HPDE6-E6E7 (cell line): Measurements from ENCODE around the gene PCID2.
"Not testable (repeated sequence)": the region's sequence is repeated elsewhere in the genome, so short reads cannot be mapped to it uniquely, and the experiment has no call there.

Experiments
- DNase-seq: peaks from one replicate; pipeline ENCODE4 v3.0.0; 2011; ENCODE audit warnings: missing footprints; ENCODE audit errors: extremely low spot score

The PCID2 gene

DNA sequence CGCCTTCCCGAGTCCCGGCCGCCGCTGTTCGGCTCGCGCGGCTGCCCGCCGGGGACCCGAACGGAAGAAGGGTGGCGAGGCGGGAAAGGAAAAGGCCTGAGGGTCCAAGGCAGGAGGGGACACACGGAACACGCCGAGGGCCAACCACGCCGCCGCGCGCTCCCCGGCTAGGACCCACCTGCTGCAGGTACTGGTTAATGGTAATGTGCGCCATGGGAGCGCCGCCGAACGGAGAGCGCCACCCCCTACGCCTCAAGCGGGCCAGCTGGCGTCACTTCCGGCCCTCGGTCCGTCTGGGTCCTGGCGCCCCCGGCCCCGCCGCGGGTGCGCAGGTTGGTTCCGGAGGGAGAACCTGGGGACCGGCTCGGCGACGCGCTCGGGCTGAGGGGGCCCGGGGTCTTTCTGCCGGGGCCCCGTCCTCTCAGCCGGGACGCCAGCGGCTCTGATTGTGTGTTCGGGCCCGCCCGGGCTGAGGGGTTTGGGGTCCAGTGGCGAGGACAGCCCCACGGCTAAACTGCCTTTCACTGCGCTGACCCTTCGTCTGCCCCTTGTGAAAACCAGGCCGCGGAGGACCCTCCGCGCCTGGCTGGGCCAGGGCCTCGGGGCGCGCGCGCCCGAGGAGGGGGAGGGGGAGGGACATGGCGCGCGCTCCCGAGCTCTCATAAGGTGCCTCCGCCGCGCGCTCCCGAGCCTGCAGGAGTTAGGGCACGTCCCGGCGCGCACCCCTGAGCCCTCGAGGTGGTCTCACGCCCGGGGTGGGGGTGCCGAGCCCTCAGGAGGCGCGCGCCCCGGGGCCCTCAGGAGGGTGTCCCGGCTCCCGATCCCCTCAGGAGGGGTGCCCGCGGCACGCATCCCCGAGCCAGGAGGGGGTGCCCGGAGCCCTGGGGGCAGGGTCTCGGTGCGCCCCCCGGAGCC lies at the start of gene PCID2:
TSS of gene PCID2 (minus strand) at position 249 of the 915 bp plus-strand sequence. CDS start at position 214, 35 bp downstream.
- DNase-seq = peak; percentile 85

- not testable (repeated sequence) for DNase-seq
Measured at GRCh38 chr13:113257908-113258307, 49.4 kb upstream of the PCID2 start.

GRCh38 chr13:113252516-113253095 lies 44.1 kb upstream of the PCID2 start:
- no peak for DNase-seq

- DNase-seq = no peak
Measured at GRCh38 chr13:113245849-113246796, 37.7 kb upstream of the PCID2 start.

GRCh38 chr13:113243847-113244246 lies 35.4 kb upstream of the PCID2 start:
- no peak for DNase-seq

DNA sequence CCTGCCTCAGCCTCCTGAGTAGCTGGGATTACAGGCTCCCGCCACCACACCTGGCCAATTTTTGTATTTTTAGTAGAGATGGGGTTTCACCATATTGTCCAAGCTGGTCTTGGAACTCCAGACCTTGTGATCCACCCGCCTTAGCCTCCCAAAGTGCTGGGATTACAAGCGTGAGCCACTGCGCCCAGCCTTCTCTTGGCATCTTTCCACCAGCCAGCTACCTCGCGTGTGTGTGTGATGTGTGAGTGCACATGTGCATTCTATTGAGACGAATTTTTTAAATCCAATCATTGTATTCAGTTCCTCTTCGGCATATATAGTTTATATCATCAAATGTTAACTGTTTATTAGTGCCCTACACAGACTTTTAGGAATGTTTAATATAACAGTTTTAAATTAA lies 33.2 kb upstream of the PCID2 start:
- not testable (repeated sequence) for DNase-seq

DNA sequence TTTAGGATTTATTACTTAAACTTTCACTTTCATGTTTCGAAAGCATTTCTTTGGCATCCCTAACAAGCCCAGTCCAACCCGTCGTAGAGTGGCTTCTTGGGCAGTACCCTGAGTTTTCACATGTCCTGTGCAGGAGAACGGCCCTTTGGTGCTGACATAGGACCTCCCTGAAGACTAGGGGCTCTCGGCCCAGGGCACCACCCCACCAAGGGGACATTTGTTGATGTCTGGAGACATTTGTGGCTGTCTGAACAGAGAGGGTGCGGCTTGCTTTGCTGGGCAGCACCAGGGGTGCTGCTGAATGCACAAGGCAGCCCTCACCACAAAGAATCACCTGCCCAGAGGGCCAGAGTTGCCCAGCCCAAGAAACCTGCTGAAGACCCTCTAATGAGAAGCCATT lies 31.5 kb upstream of the PCID2 start:
- no peak for DNase-seq

DNA sequence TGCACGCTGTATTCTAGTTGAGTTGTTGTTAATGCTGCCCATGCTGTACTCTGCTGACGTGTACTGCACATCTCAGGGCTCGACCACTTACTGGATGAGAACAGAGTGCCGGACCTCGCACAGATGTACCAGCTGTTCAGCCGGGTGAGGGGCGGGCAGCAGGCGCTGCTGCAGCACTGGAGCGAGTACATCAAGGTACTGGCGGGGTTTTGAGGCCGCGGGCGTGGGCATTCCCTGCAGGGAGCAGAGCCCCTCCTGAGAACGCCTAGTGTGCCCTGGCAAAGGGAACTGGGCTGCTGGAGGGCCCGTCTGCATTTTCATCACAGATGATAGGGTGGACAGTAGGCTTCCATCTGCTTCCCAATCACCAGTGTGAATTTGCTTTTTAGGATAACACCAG lies 30.9 kb upstream of the PCID2 start:
- DNase-seq = no peak

GRCh38 chr13:113238536-113238935 lies 30.1 kb upstream of the PCID2 start:
- DNase-seq = no peak

DNA sequence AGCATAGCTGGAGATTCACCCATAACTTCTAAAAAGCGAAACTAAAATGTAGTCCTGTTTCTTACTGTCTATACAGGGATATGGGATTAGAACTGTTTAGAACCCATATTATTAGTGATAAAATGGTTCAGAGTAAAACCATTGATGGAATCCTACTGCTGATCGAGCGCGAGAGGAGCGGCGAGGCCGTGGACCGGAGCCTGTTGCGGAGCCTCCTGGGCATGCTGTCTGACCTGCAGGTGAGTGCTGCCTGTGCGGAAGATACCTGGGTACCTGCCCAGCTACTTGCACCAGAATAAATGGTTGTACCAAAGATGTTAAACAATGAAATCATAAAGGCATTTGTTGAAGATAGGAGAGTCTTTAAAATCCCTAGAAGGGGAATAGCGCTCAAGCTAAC lies 24.6 kb upstream of the PCID2 start:
- no peak for DNase-seq

DNA sequence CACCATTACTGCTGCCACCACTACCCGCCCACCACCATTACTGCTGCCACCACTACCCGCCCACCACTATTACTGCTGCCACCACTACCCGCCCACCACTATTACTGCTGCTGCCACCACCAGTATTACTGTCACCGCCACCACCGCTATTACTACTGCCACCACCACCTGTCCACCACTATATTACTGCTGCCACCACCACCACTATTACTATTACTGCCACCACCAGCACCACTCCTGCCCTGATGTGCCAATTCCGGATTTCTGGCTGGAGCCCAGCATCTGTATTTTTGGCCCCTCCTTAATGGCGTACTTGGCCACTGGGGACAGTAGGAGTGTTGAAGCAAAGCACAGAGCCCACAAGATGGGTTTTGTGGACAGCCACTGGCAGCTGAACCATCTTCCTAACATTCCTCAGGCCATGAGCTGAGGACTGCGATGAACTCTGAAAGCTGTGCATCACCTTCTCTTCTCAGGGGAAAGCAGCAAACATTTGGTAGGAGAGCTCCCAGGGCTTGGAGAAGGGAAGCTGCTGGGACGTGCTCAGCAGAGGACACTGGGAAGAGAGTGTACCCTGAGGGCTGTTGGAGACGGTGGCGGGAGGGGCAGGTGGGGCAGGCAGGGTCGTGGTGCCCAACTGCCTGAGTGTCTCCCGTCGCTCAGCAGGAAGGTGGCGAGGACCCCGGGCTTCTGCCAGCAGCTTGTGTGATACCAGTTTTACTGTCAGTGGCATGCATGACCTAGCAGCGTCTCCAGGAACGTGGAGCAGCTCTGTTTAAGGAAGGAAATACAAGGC lies 23.9 kb upstream of the PCID2 start:
- no peak for DNase-seq

DNA sequence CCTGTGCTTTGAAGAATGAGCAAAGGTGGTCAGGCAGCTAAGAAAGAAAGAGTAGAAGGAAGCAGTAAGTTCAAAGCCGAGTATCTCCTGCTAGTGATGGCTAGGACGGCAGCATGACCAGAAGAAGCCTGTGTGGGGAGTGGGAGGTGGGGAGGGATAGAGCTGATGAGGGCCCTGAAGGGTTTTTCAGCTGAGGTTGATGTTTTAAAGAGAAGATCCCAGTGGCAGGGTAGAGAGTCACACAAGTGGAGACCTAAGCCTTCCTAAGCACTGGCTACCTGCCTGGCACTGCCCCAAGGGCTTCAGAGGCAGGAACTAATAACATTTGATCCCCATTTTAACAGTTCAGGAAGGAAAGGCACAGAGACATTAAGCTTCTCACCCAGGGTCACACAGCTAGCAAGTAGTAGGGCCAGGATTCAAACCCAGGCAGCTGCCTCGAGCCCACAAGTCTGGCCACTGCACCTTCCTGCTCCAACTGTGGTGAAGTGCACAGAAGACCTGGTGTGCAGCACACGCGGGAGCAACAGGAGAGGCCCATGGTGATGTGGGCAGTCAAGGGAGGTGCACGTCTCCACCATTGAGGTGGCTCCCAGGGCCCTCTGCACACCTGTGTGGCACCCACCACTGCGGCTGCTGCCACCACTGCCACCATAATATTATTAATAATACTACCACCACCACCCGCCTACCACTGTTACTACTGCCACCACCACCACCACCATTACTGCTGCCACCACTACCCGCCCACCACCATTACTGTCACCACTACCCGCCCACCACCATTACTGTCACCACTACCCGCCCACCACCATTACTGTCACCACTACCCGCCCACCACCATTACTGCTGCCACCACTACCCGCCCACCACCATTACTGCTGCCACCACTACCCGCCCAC lies 23.1 kb upstream of the PCID2 start:
- DNase-seq = no peak

DNA sequence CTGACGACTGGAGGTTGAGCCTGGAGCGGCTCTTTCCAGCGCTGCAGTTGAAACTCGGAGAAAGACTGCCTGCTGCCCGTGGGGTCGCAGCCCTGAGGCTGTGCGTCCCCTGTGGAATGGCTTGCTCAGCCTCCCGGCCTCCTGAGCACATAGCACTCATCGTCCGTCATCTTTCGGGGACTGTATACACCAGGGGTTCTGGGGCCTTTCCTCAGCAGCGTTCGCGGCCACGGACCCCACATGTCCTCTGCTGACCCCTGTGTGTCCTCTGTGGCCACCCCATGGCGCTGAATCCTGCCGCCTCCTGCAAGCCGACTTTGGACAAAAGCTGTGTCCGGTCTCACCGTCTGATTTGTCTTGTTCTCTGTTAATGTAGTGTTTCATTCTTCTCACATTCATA lies 21.3 kb upstream of the PCID2 start:
- DNase-seq = no peak

DNA sequence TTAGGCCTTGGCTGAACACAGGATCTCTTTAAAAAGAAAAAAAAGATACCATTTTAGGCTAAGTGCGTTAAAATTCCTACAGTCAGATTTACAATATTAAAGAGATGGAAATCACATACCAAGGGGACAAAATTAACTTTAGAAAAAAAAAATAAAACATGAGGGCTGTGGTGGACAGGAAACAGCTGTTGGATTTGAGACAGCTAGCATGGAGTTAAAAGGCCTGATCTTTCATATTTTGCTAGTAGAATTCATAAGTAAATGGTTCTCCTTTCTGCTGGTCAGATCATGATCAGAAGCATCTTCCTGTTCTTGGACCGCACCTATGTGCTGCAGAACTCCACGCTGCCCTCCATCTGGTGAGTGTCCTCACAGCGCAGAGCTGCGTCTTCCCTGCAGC lies 20.7 kb upstream of the PCID2 start:
- no peak for DNase-seq

DNA sequence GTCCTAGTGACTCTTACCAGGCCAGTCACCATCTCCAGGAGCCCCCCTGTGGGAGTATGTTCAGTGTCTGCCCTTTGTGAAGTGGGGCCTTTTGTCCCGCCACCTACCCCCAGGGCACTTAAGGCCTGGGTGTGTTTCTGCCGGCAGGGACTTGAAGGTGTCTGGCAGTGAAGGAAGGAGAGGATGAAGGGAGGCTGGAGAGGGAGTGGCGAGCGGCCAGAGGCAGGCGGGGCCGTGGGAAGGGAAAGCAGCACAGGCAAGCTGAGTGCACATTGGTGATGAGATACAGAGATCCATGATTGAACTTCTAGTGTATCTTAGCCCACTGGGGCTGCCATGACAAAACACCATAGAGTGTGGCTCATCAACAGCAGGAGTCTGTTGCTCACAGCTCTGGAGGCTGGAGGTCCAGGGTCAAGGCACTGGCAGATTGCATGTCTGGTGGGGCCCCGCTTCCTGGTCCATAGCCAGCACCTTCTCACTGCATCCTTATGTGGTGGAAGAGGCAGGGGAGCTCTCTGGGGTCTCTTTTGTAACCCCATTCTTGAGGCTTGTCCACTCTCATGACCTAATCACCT lies 18.5 kb upstream of the PCID2 start:
- DNase-seq = no peak

GRCh38 chr13:113225515-113225914 lies 17.0 kb upstream of the PCID2 start:
- no peak for DNase-seq

- no peak for DNase-seq
Measured at GRCh38 chr13:113224486-113224885, 16.0 kb upstream of the PCID2 start.

GRCh38 chr13:113223070-113223469 lies 14.6 kb upstream of the PCID2 start:
- no peak for DNase-seq

- DNase-seq = no peak
Measured at GRCh38 chr13:113220877-113221276, 12.4 kb upstream of the PCID2 start.

- DNase-seq = no peak
Measured at GRCh38 chr13:113220141-113220598, 11.7 kb upstream of the PCID2 start.
